ENCODE measurements around the gene ERC2.

Gene ERC2

DNA sequence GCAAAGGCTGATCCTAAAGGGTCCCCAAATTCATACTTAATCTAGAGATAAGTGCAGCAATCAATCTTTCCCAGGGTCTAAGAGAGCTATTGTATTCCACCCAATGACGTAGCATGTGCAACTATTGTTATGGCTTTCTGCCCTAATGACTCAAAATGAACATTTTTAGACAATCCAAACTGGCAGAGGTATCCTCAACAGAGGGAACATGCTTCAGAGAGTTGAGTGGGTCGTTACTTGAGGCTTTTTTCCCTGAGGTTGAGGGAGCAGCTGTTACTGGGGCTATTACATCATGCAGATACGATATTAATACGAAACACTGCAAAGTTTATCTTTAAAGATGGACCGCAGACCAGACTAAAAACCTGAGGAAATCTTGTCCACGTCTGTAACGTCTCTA is 702.9 kb downstream of the ERC2 start:
- TF ChIP-seq, protein P1, sequence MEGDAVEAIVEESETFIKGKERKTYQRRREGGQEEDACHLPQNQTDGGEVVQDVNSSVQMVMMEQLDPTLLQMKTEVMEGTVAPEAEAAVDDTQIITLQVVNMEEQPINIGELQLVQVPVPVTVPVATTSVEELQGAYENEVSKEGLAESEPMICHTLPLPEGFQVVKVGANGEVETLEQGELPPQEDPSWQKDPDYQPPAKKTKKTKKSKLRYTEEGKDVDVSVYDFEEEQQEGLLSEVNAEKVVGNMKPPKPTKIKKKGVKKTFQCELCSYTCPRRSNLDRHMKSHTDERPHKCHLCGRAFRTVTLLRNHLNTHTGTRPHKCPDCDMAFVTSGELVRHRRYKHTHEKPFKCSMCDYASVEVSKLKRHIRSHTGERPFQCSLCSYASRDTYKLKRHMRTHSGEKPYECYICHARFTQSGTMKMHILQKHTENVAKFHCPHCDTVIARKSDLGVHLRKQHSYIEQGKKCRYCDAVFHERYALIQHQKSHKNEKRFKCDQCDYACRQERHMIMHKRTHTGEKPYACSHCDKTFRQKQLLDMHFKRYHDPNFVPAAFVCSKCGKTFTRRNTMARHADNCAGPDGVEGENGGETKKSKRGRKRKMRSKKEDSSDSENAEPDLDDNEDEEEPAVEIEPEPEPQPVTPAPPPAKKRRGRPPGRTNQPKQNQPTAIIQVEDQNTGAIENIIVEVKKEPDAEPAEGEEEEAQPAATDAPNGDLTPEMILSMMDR (conservative IDR thresholded peaks at IDR 0.05; ENCODE audit: control insufficient read depth, insufficient read depth, low read depth, low read length) = no peak
- DNase-seq (ENCODE audit: low read depth) = no peak
- no peak overlapping the region for H3K4me3 ChIP-seq (ENCODE audit: control insufficient read depth, low read depth, low read length)

DNA sequence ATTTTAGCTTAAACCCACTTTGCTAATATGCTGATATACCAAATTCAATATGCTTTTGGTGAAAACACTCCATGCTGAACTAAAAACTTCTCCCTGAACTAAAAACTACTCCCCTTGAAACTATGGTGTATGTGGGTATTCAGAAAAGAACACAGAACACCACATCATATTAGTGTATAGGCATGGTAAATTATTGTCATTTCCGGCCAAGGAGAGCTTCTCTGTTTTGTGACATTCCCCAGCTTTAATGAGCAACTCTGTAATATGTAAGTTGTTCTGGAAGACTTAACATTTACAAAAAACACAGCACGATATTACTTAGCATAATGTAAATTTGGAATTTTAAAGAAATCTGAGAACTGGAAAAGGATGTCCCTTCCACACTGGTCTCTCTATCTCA is 711.3 kb downstream of the ERC2 start:
- DNase-seq (ENCODE audit: low read depth) = no peak
- TF ChIP-seq, protein P1 (conservative IDR thresholded peaks at IDR 0.05; ENCODE audit: control insufficient read depth, insufficient read depth, low read depth, low read length) = no peak
- no peak overlapping the region for H3K4me3 ChIP-seq (ENCODE audit: control insufficient read depth, low read depth, low read length)

DNA sequence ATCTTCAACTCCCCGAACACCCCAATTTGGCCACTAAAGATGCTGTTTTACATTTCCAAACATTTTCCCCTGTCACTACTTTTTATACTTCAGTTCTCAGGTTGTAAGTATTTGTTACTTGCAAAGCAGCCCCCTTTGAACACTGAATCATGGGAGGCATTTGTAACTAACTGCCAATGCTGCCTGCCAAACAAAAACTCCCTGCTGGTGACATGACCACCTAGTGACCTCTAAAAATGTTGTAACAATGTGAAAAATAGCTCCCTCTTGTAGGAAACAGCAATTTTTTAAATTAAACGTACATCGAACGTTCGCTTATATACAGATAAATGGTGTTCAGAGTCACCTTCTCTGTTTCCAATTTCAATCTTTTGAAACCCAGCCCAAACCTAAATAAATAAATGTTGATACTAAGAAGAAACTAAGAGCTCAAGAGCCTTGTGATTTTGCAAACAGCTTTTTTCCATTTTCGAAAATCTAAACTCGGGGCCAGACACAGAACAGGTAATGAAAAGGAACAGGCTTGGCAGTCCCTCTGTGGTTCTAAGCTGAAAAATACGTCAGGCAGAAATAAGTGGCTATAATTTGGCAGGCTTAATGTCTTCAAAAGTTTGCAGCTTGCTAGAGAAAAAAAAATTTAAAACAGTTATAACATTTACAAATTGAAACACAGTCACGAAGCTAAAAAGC is 712.6 kb downstream of the ERC2 start:
- TF ChIP-seq, protein P1 (conservative IDR thresholded peaks at IDR 0.05; ENCODE audit: control insufficient read depth, insufficient read depth, low read depth, low read length) = no peak
- no peak for DNase-seq (ENCODE audit: low read depth)
- H3K4me3 ChIP-seq (ENCODE audit: control insufficient read depth, low read depth, low read length) = no peak overlapping the region

DNA sequence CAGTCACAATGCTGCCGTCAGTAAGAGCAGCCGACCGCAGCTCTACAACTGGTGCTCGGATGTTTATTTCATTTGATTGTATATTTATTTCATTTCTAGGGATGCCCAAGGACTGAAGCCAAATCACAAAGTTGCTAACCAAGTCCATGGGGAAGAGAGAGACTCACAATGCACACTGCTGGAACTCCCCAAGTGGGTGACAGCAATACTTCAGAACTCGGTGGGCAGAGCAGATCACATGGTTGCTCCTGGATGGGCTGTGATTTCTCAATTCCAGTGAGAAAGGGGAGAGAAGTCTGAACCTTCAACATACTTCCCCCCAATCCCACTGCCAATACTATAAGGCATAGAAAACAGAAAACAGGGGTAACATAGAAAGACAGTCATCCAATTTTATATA is 715.4 kb downstream of the ERC2 start:
- no peak for DNase-seq (ENCODE audit: low read depth)
- H3K4me3 ChIP-seq (ENCODE audit: control insufficient read depth, low read depth, low read length) = no peak overlapping the region
- TF ChIP-seq, protein P1 (conservative IDR thresholded peaks at IDR 0.05; ENCODE audit: control insufficient read depth, insufficient read depth, low read depth, low read length) = no peak

GRCh38 chr3:55751730-55752129 is 716.5 kb downstream of the ERC2 start:
- no peak overlapping the region for H3K4me3 ChIP-seq (ENCODE audit: control insufficient read depth, low read depth, low read length)
- DNase-seq (ENCODE audit: low read depth) = no peak

DNA sequence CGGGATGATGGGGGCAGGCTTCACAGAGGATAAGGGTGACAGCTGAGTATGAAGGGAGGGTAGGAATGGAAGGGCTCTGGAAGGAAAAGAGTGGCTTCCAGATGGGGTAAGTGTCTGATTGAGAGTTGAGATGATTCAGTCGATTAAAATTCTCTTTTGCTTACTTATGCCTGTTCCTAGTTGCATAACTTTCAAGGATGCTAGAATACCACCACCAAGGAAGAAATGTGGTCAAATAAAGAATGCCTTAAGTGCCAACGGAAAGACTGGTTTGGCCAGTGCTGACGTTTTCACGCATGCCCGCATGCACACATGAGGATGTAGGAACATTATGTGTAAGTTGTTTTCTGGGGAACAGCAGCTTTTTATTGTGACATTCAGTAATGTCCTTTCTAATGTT is 717.7 kb downstream of the ERC2 start:
- TF ChIP-seq, protein P1 (conservative IDR thresholded peaks at IDR 0.05; ENCODE audit: control insufficient read depth, insufficient read depth, low read depth, low read length) = no peak
- H3K4me3 ChIP-seq (ENCODE audit: control insufficient read depth, low read depth, low read length) = no peak overlapping the region
- peak; percentile 66 for DNase-seq (ENCODE audit: low read depth)

More at GRCh38 chr3:55751730-55752129, 716.5 kb downstream of the ERC2 start:
- TF ChIP-seq, protein P1 (conservative IDR thresholded peaks at IDR 0.05; ENCODE audit: control insufficient read depth, insufficient read depth, low read depth, low read length) = no peak

All from fibroblast of mammary gland (primary cell).